BE2C (cell line): Measurements from ENCODE around the gene SLC2A13.
A peak's percentile ranks its signal among the peaks of the same experiment; 100 is the strongest.

Experiments
- DNase-seq: peaks from one replicate; pipeline ENCODE4 v3.0.0-alpha.2; 2020
- H3K27me3 ChIP-seq: fragments of 250-450 bp; sonication (Bioruptor Pico); 2 replicates; pipeline ENCODE4 v1.5.1; 2020; ENCODE audit warnings: mild to moderate bottlenecking
- H3K36me3 ChIP-seq: fragments of 250-450 bp; sonication (Bioruptor Pico); 2 replicates; pipeline ENCODE4 v1.5.1; 2020; ENCODE audit warnings: mild to moderate bottlenecking
- H3K4me1 ChIP-seq: fragments of 250-450 bp; sonication (Bioruptor Pico); 2 replicates; pipeline ENCODE4 v1.5.1; 2020
- H3K4me3 ChIP-seq: 2 replicates; pipeline ENCODE4 v1.5.1; 2011; ENCODE audit warnings: low read depth, low read length
- H3K9me3 ChIP-seq: fragments of 250-450 bp; sonication (Bioruptor Pico); 2 replicates; pipeline ENCODE4 v1.5.1; 2020
- TF ChIP-seq, protein P1 (sequence below): IDR thresholded peaks from 2 replicates; pipeline ENCODE4 v1.5.1; 2012; ENCODE audit warnings: mild to moderate bottlenecking, low read depth, low read length

The SLC2A13 gene

DNA sequence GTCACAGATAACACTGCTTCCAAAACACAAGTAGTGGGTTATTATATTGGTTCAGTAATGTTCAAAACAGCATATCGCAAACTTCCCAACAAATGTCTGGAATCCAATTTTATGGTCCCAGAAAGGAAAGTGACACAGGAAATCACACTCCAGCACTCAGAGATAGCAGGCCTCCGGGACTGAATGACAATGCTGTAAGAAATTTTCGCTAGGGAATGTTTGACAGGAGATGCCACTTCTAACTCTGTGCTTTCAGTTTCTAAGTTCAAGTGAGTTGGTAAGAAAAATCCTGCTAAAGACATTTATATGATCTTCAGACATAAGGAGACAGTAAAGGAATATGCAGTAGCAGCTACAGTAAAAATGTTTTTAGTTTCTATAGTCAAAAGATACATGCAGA lies 93.2 kb downstream of the SLC2A13 start:
- no peaks in the 10 kb centered on the region for H3K36me3 ChIP-seq

GRCh38 chr12:40011775-40012129 lies 94.1 kb downstream of the SLC2A13 start:
- Histone ChIP-seq H3K4me3 (no peak overlapping the region), H3K27me3 (no peaks in the 10 kb centered on the region), H3K9me3 (no peaks in the 10 kb centered on the region), H3K4me1 (no peaks in the 10 kb centered on the region), H3K36me3 (no peaks in the 10 kb centered on the region)
- DNase-seq = no peak
- TF ChIP-seq, protein P1, sequence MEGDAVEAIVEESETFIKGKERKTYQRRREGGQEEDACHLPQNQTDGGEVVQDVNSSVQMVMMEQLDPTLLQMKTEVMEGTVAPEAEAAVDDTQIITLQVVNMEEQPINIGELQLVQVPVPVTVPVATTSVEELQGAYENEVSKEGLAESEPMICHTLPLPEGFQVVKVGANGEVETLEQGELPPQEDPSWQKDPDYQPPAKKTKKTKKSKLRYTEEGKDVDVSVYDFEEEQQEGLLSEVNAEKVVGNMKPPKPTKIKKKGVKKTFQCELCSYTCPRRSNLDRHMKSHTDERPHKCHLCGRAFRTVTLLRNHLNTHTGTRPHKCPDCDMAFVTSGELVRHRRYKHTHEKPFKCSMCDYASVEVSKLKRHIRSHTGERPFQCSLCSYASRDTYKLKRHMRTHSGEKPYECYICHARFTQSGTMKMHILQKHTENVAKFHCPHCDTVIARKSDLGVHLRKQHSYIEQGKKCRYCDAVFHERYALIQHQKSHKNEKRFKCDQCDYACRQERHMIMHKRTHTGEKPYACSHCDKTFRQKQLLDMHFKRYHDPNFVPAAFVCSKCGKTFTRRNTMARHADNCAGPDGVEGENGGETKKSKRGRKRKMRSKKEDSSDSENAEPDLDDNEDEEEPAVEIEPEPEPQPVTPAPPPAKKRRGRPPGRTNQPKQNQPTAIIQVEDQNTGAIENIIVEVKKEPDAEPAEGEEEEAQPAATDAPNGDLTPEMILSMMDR = no peak

More for the DNA sequence above, 93.2 kb downstream of the SLC2A13 start:
- TF ChIP-seq, protein P1 = no peak
- DNase-seq = no peak
- no peaks in the 10 kb centered on the region for H3K9me3 ChIP-seq
- no peaks in the 10 kb centered on the region for H3K27me3 ChIP-seq
- no peak overlapping the region for H3K4me3 ChIP-seq
- H3K4me1 ChIP-seq = no peaks in the 10 kb centered on the region

GRCh38 chr12:40010899-40011774 lies 94.7 kb downstream of the SLC2A13 start:
- Histone ChIP-seq H3K36me3 (no peaks in the 10 kb centered on the region), H3K4me3 (no peak overlapping the region), H3K9me3 (no peaks in the 10 kb centered on the region), H3K27me3 (no peaks in the 10 kb centered on the region), H3K4me1 (no peaks in the 10 kb centered on the region)
- DNase-seq = peak; percentile 59
- TF ChIP-seq, protein P1 = peak; percentile 91

DNA sequence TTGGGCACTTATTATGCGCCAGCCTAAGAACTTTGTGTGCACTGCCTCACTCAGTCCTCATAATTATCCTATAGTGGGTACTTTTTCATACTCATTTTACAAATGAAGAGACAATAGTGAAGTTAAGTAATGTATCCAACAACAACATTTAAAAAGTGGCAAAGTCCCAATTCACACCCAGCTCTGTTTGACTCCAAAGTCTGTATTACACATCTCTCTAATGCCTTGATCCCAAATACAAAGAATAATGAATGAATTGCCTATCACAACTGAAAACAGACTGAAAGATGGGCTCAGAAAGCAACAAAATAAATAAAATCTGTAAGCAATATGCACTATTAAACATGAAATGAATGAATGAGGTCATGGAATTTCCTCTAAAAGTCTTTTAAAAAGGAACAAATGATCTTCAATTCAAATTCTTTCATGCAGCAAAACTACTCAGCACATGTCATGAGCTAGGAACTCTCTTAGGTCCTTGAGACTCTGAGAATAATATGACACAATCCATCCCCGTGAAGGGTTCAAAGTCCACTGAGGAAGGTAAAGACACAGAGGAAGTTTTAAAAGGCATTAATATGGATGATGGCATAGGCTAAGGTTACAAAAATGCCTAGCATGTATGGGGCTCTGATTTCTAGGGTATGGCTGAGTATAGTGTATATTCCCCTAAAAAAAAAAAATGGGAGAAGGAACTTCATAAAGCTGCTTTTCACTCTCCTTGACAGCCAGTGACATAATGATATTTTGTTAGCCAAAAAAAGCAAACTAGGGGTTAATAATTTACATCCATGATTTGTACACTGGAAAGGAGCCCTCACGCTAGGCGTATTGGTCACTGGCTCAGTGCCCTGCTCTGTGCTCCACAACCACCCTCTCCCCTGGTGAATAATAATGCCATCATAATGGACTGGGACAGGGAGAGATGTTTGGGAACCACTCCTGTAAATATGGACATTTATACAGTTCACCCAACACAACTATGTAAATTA lies 103.4 kb downstream of the SLC2A13 start:
- Histone ChIP-seq H3K4me1 (no peaks in the 10 kb centered on the region), H3K27me3 (peaks cover 7% of the 10 kb centered on the region; the same call in 1 of the 2 replicates), H3K9me3 (no peaks in the 10 kb centered on the region), H3K36me3 (no peaks in the 10 kb centered on the region), H3K4me3 (no peak overlapping the region)
- TF ChIP-seq, protein P1 = no peak
- no peak for DNase-seq

DNA sequence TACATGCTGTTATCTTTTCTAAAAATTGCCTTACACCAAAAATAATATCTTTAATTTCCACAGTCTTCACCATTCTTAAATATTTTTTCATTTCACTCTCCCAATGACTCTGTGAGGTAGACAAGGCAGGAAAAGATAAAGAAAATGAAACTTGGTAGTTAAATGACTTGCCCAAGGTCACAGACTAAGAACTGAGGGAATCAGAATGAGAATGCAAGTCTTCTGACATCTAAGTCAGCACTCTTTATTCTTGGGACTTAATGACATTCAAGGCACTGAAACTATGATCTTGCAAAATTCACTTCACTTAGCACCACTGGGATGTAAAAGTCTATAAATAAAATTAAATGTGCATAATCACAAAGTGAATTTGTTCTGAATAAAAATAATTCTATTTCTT lies 104.5 kb downstream of the SLC2A13 start:
- Histone ChIP-seq H3K27me3 (peaks cover 7% of the 10 kb centered on the region; the same call in 1 of the 2 replicates), H3K36me3 (no peaks in the 10 kb centered on the region), H3K4me1 (no peaks in the 10 kb centered on the region), H3K4me3 (no peak overlapping the region), H3K9me3 (no peaks in the 10 kb centered on the region)
- TF ChIP-seq, protein P1 = no peak
- no peak for DNase-seq
